GM06990 (cell line): Measurements from ENCODE around the gene REPS1.

Source experiments
- DNase-seq: peaks from one replicate; pipeline ENCODE4 v3.0.0-alpha.2; 2011; ENCODE audit not compliant: insufficient read length; ENCODE audit errors: extremely low read depth
- H3K27me3 ChIP-seq: replicated peaks from 2 replicates; pipeline ENCODE4 v1.6.0; 2011; ENCODE audit warnings: low read length; ENCODE audit not compliant: control insufficient read depth, insufficient read depth
- H3K36me3 ChIP-seq: 2 replicates; pipeline ENCODE4 v1.5.1; 2011; ENCODE audit warnings: low read length; ENCODE audit not compliant: control insufficient read depth, insufficient read depth
- H3K4me3 ChIP-seq: replicated peaks from 2 replicates; pipeline ENCODE4 v1.5.1; 2011; ENCODE audit warnings: low read depth, mild to moderate bottlenecking, control low read depth, low read length
- CTCF ChIP-seq: IDR thresholded peaks from 2 replicates; pipeline ENCODE4 v1.5.1; 2011; ENCODE audit warnings: low read length, control low read depth, mild to moderate bottlenecking, inconsistent platforms; ENCODE audit not compliant: insufficient read depth, poor library complexity, severe bottlenecking

Gene REPS1

GRCh38 chr6:138873191-138873590 is 114.9 kb downstream of the REPS1 start:
- no peak for DNase-seq
- H3K4me3 ChIP-seq: no peak overlapping the region
- TF ChIP-seq CTCF: no peak

GRCh38 chr6:138869398-138869797 is 118.7 kb downstream of the REPS1 start:
- H3K27me3 ChIP-seq: no peaks in the 10 kb centered on the region
- TF ChIP-seq CTCF: no peak

More at GRCh38 chr6:138873191-138873590, 114.9 kb downstream of the REPS1 start:
- Histone ChIP-seq H3K36me3 (no peaks in the 10 kb centered on the region), H3K27me3 (no peaks in the 10 kb centered on the region)

GRCh38 chr6:138868181-138868580 is 119.9 kb downstream of the REPS1 start:
- DNase-seq: no peak
- TF ChIP-seq CTCF: no peak
- Histone ChIP-seq H3K4me3 (no peak overlapping the region), H3K27me3 (no peaks in the 10 kb centered on the region), H3K36me3 (no peaks in the 10 kb centered on the region)

More at GRCh38 chr6:138869398-138869797, 118.7 kb downstream of the REPS1 start:
- H3K36me3 ChIP-seq: no peaks in the 10 kb centered on the region
- no peak for DNase-seq
- H3K4me3 ChIP-seq: no peak overlapping the region

GRCh38 chr6:138865480-138866109 is 122.5 kb downstream of the REPS1 start:
- Histone ChIP-seq H3K27me3 (no peaks in the 10 kb centered on the region), H3K4me3 (no peak overlapping the region), H3K36me3 (no peaks in the 10 kb centered on the region)
- DNase-seq: no peak
- no peak for TF ChIP-seq CTCF

GRCh38 chr6:138864343-138864890 is 123.6 kb downstream of the REPS1 start:
- Histone ChIP-seq H3K4me3 (no peak overlapping the region), H3K36me3 (no peaks in the 10 kb centered on the region), H3K27me3 (no peaks in the 10 kb centered on the region)
- no peak for TF ChIP-seq CTCF
- no peak for DNase-seq

GRCh38 chr6:138863321-138863720 is 124.7 kb downstream of the REPS1 start:
- no peak for TF ChIP-seq CTCF
- Histone ChIP-seq H3K27me3 (no peaks in the 10 kb centered on the region), H3K4me3 (no peak overlapping the region), H3K36me3 (no peaks in the 10 kb centered on the region)
- no peak for DNase-seq
